K562 (cell line): ENCODE measurements around the gene EIF1. TPM values are rescaled to one million over a fixed set of nuclear protein-coding genes. Genes with fewer than 3 reads are reported as not detected.

ENCODE experiments used
- ATAC-seq: fragments of 200-7000 bp; cut with Tn5 transposase; 3 replicates; pipeline ENCODE4 v1.9.1; 2020; ENCODE audit warnings: moderate library complexity
- BruUV-seq: library from RNA; stranded (reverse); fragments of 400-500 nt; replicated peaks from 2 replicates; lab custom pipeline; 2021; lab: Mats Ljungman, UMichigan
- CTCF ChIA-PET: fragments of 300-600 bp; formaldehyde crosslinking; extraction: SDS; loops from one replicate; lab custom pipeline; 2021; ENCODE audit warnings: low intra/inter-chr PET ratio; lab: Yijun Ruan, JAX
- POLR2A ChIA-PET: fragments of 300-600, 350-650 bp; sonication (Branson Sonifier 250); formaldehyde crosslinking; extraction: SDS; loops from one replicate; lab custom pipeline; 2021; ENCODE audit warnings: antibody characterized with exemption, inconsistent platforms; lab: Yijun Ruan, JAX
- DNase-seq, 4 experiments: peaks; one replicate each; pipeline versions ENCODE4 v3.0.0 to v3.0.0-alpha.2; 2011 to 2018; ENCODE audit warnings: low spot score in 3 of 4, mixed read lengths in 3 of 4; ENCODE audit errors: extremely low read depth in 1 of 4
- FAIRE-seq: peaks from 2 replicates; lab custom pipeline; 2011; peaks lifted over from hg19 to GRCh38; lab: Jason Lieb, UNC
- H2AFZ ChIP-seq: 2 replicates; pipeline ENCODE4 v1.6.0; 2011; ENCODE audit warnings: low read depth, low read length, control low read depth, inconsistent platforms
- H3K27ac ChIP-seq: fragments of 200-600 bp; 3 replicates; pipeline ENCODE4 v1.8.0; 2011; ENCODE audit warnings: low read depth, mild to moderate bottlenecking, control low read depth, inconsistent platforms, low read length, moderate library complexity, mixed read lengths; ENCODE audit errors: extremely low read depth
- H3K27me3 ChIP-seq, 2 experiments: fragments of 300-600 bp in 1 of 2; 2 replicates in 1 of 2; 3 replicates in 1 of 2; pipeline versions ENCODE4 v1.6.0 to v1.8.0; 2011; ENCODE audit warnings: inconsistent platforms in 2 of 2, low read length in 2 of 2, mild to moderate bottlenecking in 1 of 2, mixed read lengths in 1 of 2, moderate library complexity in 1 of 2; ENCODE audit not compliant: control insufficient read depth in 2 of 2, insufficient read depth in 2 of 2
- H3K36me3 ChIP-seq: fragments of 300-600 bp; 3 replicates; pipeline ENCODE4 v1.8.0; 2011; ENCODE audit warnings: mild to moderate bottlenecking, low read length, inconsistent platforms; ENCODE audit not compliant: control insufficient read depth, insufficient read depth
- H3K4me1 ChIP-seq, 2 experiments: fragments of 200-600 bp in 1 of 2; replicated peaks in 1 of 2; 2 replicates in 1 of 2; 3 replicates in 1 of 2; pipeline versions ENCODE4 v1.5.1 to v1.8.0; 2011; ENCODE audit warnings: inconsistent platforms in 2 of 2, low read length in 2 of 2, mild to moderate bottlenecking in 1 of 2, mixed read lengths in 1 of 2, moderate library complexity in 1 of 2; ENCODE audit not compliant: control insufficient read depth in 2 of 2, insufficient read depth in 2 of 2
- H3K4me2 ChIP-seq: 2 replicates; pipeline ENCODE4 v1.6.1; 2011; ENCODE audit warnings: low read length, control low read depth, inconsistent platforms, mixed read lengths; ENCODE audit not compliant: insufficient read depth
- H3K4me3 ChIP-seq: fragments of 200-600 bp; sonication (generic), shearing (Covaris generic); 2 replicates; pipeline ENCODE4 v1.5.1; 2016; ENCODE audit warnings: control low read depth, inconsistent platforms
- H3K79me2 ChIP-seq: fragments of 200-600 bp; 3 replicates; pipeline ENCODE4 v1.8.0; 2011; ENCODE audit warnings: low read length, inconsistent platforms; ENCODE audit not compliant: control insufficient read depth, insufficient read depth
- H3K9ac ChIP-seq, 2 experiments: 2 replicates each; pipeline versions ENCODE4 v1.6.0 to v1.6.1; 2011; ENCODE audit warnings: low read depth in 2 of 2, low read length in 2 of 2, control low read depth in 1 of 2, inconsistent platforms in 1 of 2, mild to moderate bottlenecking in 1 of 2, mixed read lengths in 1 of 2; ENCODE audit not compliant: insufficient read depth in 1 of 2
- H3K9me1 ChIP-seq: one replicate; pipeline ENCODE4 v1.6.0; 2011; ENCODE audit warnings: inconsistent platforms, mild to moderate bottlenecking, low read length, moderate library complexity; ENCODE audit not compliant: control insufficient read depth, insufficient read depth
- H3K9me3 ChIP-seq: replicated peaks from 2 replicates; pipeline ENCODE4 v1.5.1; 2011; ENCODE audit warnings: low read depth, low read length, inconsistent platforms; ENCODE audit not compliant: control insufficient read depth, insufficient read depth
- H4K20me1 ChIP-seq: replicated peaks from 2 replicates; pipeline ENCODE4 v1.6.1; 2011; ENCODE audit warnings: low read length, inconsistent platforms, mixed read lengths; ENCODE audit not compliant: control insufficient read depth, insufficient read depth
- ADNP ChIP-seq: fragments of 200-800 bp; sonication (Bioruptor generic); IDR thresholded peaks from 2 replicates; pipeline ENCODE4 v1.6.1; 2016; ENCODE audit warnings: missing genetic modification characterization, missing compliant biosample characterization
- HDAC1 ChIP-seq, 2 experiments: fragments of 450-650 bp; IDR thresholded peaks; 2 replicates each; pipeline ENCODE4 v1.6.1; 2016 to 2017; ENCODE audit warnings: inconsistent platforms in 1 of 2, mild to moderate bottlenecking in 1 of 2, moderate library complexity in 1 of 2
- HDAC2 ChIP-seq: fragments of 450-650 bp; IDR thresholded peaks from 2 replicates; pipeline ENCODE4 v1.6.1; 2016; ENCODE audit warnings: mild to moderate bottlenecking
- HLTF ChIP-seq: fragments of 450-650 bp; IDR thresholded peaks from 2 replicates; pipeline ENCODE4 v1.6.1; 2016
- KDM4B ChIP-seq, 2 experiments: fragments of 450-650 bp in 1 of 2; sonication (generic) in 1 of 2; IDR thresholded peaks; 2 replicates each; pipeline ENCODE4 v1.6.1; 2016 to 2017; ENCODE audit warnings: borderline replicate concordance in 2 of 2, antibody characterized with exemption in 1 of 2, low read depth in 1 of 2, mild to moderate bottlenecking in 1 of 2
- MCM2 ChIP-seq: fragments of 450-650 bp; IDR thresholded peaks from 2 replicates; pipeline ENCODE4 v1.6.1; 2017; ENCODE audit warnings: low read depth, mild to moderate bottlenecking
- MEF2D ChIP-seq: conservative IDR thresholded peaks from 2 replicates; pipeline ENCODE4 v1.6.1; 2016; ENCODE audit warnings: low read depth, missing genetic modification characterization, missing compliant biosample characterization
- NR2C2 ChIP-seq, 2 experiments: fragments of 200-800 bp in 1 of 2; sonication (Bioruptor generic) in 1 of 2; sonication (generic) in 1 of 2; formaldehyde crosslinking in 1 of 2; IDR thresholded peaks; 2 replicates each; pipeline versions ENCODE4 v1.6.1 to v1.8.0; 2016 to 2022; ENCODE audit warnings: mild to moderate bottlenecking in 1 of 2, missing compliant biosample characterization in 1 of 2, missing genetic modification characterization in 1 of 2, missing genetic modification reagents in 1 of 2
- NUFIP1 ChIP-seq: fragments of 450-650 bp; IDR thresholded peaks from 2 replicates; pipeline ENCODE4 v1.6.1; 2018; ENCODE audit not compliant: partially characterized antibody
- PREB ChIP-seq: sonication (generic); formaldehyde crosslinking; IDR thresholded peaks from 2 replicates; pipeline ENCODE4 v1.8.1; 2023; ENCODE audit warnings: mild to moderate bottlenecking, missing genetic modification reagents
- RBM25 ChIP-seq: fragments of 200-400 bp; formaldehyde crosslinking; IDR thresholded peaks from 2 replicates; pipeline ENCODE4 v1.6.1; 2018; ENCODE audit warnings: low read length, low read depth, moderate library complexity; ENCODE audit not compliant: severe bottlenecking
- ZFP91 ChIP-seq: sonication (generic); formaldehyde crosslinking; IDR thresholded peaks from 2 replicates; pipeline ENCODE4 v1.8.0; 2022; ENCODE audit warnings: mild to moderate bottlenecking, missing genetic modification reagents
- ZNF175 ChIP-seq: fragments of 200-800 bp; sonication (Bioruptor generic); IDR thresholded peaks from 2 replicates; pipeline ENCODE4 v1.6.1; 2016; ENCODE audit warnings: low read depth, mild to moderate bottlenecking, missing genetic modification characterization, missing compliant biosample characterization
- ZNF384 ChIP-seq: IDR thresholded peaks from 2 replicates; pipeline ENCODE4 v1.6.1; 2012; ENCODE audit warnings: low read depth, low read length, improper control_type of control experiment
- ZNF740 ChIP-seq, 3 experiments: fragments of 200-800 bp in 1 of 3; sonication (Bioruptor generic) in 1 of 3; sonication (generic) in 1 of 3; formaldehyde crosslinking in 1 of 3; IDR thresholded peaks; 2 replicates each; pipeline versions ENCODE4 v1.6.1 to v1.8.0; 2016 to 2022; ENCODE audit warnings: mild to moderate bottlenecking in 2 of 3, missing compliant biosample characterization in 2 of 3, missing genetic modification characterization in 2 of 3, missing genetic modification reagents in 1 of 3
- WGBS: fragments of 100-300 bp; shearing (Covaris generic); methylation state at CpG from one replicate; pipeline ENCODE4 v1.1.6; 2016; ENCODE audit warnings: low coverage, mixed read lengths; ENCODE audit not compliant: insufficient coverage; ENCODE audit errors: missing lambda C conversion rate; 5-methylcytosine and 5-hydroxymethylcytosine counted together
- in situ Hi-C: fragments of 300-500 bp; cut with MboI; formaldehyde crosslinking; loops from 4 replicates; pipeline ENCODE4 v1.15.0; 2018; ENCODE audit warnings: inconsistent platforms, mixed read lengths
- intact Hi-C: fragments of 100-400 bp; cut with micrococcal nuclease; formaldehyde crosslinking; loops from 2 replicates; pipeline ENCODE4 v1.14.2; 2022
- polyA plus RNA-seq, 8 experiments: library from polyadenylated mRNA; depleted of rRNA in 4 of 8; stranded (reverse) in 5 of 8; unstranded in 3 of 8; fragments of >200 nt; fragmentation: Nextera tagmentation in 2 of 8; fragmentation: Illumina TruSeq in 1 of 8; extraction: Ambion mirVana in 2 of 8; extraction: Trizol in 1 of 8; gene quantifications; 2 replicates each; pipeline versions ENCODE4 v1.2.1 to v1.2.3, GENCODE V29; 2011 to 2014; ENCODE audit warnings: inconsistent platforms in 1 of 8, missing spikeins in 1 of 8
- total RNA-seq, 7 experiments: library from RNA; depleted of rRNA in 6 of 7; stranded (reverse); fragments of >200 nt in 6 of 7; fragmentation: Illumina TruSeq in 2 of 7; extraction: Trizol in 2 of 7; gene quantifications; 2 replicates each; pipeline versions ENCODE4 v1.2.1 to v1.2.3, GENCODE V29; 2011 to 2021; ENCODE audit warnings: low replicate concordance in 1 of 7

Gene EIF1
- total and polyA plus RNA-seq, 9 of the 15 experiments (the other 6 are each of a cell fraction or from before 2014, with no cell fraction given): 67.0 to 1,204 (median 320) TPM

- H3K9me3 ChIP-seq: no peaks in the 10 kb centered on the region
- no TSS peak for BruUV-seq
- intact Hi-C loops (loop anchor here (5.0 to 10.0 kb wide), 3 partner anchors 180 to 1048 kb away; partner anchors contain the start of genes KRT35 and KRT36), in situ Hi-C loops (loop anchor here (5.0 to 25.0 kb wide), 4 partner anchors 118 to 1053 kb away; no protein-coding TSS in a partner anchor)
- H3K79me2 ChIP-seq: no peaks in the 10 kb centered on the region; the same call in 2 of the 3 replicates
- peaks cover 2% of the 10 kb centered on the region for H3K9me1 ChIP-seq
- ChIA-PET POLR2A (interaction anchor here (0.6 to 12.5 kb wide), 6 partner anchors 11 to 846 kb away, joined by 3 to 124 read pairs (median 4); partner anchors contain the start of gene EIF1), CTCF (interaction anchor here (0.6 to 7.4 kb wide), 4 partner anchors 16 to 1306 kb away, joined by 4 to 135 read pairs (median 46); no protein-coding TSS in a partner anchor)
- peak overlapping the region; percentile 72 to 93 for H3K9ac ChIP-seq
- peaks cover 40 to 53% of the 10 kb centered on the region in 2 experiments for H3K4me1 ChIP-seq
- no peaks in the 10 kb centered on the region for H4K20me1 ChIP-seq
- H3K27me3 ChIP-seq: no peaks in the 10 kb centered on the region
- H2AFZ ChIP-seq: peak overlapping the region; percentile 99
- H3K36me3 ChIP-seq: no peaks in the 10 kb centered on the region
- no peak for FAIRE-seq
- no peak for DNase-seq
- H3K4me3 ChIP-seq: peak overlapping the region; percentile 39; the same call in 1 of the 2 replicates
- WGBS: 32% methylated on average over 10 of the region's 15 CpGs
- peak overlapping the region; percentile 91 for H3K4me2 ChIP-seq
- no peak for ATAC-seq
- H3K27ac ChIP-seq: peak overlapping the region; percentile 81; the same call in 2 of the 3 replicates
- TF ChIP-seq ZFP91 (CRISPR knock-in tag) (no peak), ZNF384 (peak; percentile 54), HDAC1 (IDR thresholded peaks at IDR 0.05) (0 out of 4 replicates have a peak, but pooled peaks of 1 of the 2 experiments have one; percentile 11), HLTF (0 out of 2 replicates have a peak, but pooled peaks have one; percentile 23), KDM4B (IDR thresholded peaks at IDR 0.05; ENCODE audit: borderline replicate concordance in 2 of 2, low read depth in 1 of 2) (no peak), MCM2 (no peak), HDAC2 (peak; percentile 71), NUFIP1 (no peak), MEF2D (tag) (no peak), RBM25 (peak; percentile 92), ZNF740 (CRISPR knock-in tag; IDR thresholded peaks at IDR 0.05) (no peak), ZNF740 (tag; IDR thresholded peaks at IDR 0.05) (peak in 1 of 2 experiments; percentile 44; a peak in 1 of 4 replicates), PREB (no peak), NR2C2 (CRISPR knock-in tag; IDR thresholded peaks at IDR 0.05) (no peak), NR2C2 (tag; IDR thresholded peaks at IDR 0.05) (peak; percentile 45; the same call in 1 of the 2 replicates), ADNP (peak; percentile 83), ZNF175 (CRISPR knock-in tag) (no peak)
These were observed 23.8 kb upstream of the EIF1 start for GRCh38 chr17:41664587-41665565.
